ENCODE measurements around the gene AKIRIN2.

DNA sequence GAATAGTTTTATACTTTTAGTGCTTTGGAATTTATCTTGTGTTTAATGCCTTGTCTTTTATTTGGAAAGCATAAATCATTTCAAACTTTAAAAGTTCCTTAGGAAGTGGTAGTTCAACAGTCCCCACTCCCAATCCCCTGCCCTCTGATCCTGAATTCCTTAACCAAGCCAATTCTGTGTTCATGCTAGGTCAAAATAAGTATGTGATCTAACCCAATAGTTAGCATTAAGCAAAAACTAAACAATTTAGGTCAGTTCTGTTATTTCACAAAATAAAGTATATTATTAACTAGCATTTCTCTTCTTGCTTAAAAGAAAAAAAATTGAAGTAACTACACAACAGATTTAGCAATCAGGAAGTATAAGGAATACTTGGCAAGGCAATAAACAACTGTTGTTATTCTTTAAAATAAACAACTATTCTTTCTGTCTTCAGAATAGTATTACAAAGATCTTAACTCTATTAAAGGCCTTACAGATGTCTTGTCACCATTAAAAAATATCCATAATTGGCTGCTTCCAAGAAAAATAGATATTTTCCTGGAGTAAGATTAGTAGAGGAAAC is 37.0 kb downstream of the AKIRIN2 start:
- no peak for TF ChIP-seq POLR2A (IDR thresholded peaks at IDR 0.05)
- TF ChIP-seq, protein P1, sequence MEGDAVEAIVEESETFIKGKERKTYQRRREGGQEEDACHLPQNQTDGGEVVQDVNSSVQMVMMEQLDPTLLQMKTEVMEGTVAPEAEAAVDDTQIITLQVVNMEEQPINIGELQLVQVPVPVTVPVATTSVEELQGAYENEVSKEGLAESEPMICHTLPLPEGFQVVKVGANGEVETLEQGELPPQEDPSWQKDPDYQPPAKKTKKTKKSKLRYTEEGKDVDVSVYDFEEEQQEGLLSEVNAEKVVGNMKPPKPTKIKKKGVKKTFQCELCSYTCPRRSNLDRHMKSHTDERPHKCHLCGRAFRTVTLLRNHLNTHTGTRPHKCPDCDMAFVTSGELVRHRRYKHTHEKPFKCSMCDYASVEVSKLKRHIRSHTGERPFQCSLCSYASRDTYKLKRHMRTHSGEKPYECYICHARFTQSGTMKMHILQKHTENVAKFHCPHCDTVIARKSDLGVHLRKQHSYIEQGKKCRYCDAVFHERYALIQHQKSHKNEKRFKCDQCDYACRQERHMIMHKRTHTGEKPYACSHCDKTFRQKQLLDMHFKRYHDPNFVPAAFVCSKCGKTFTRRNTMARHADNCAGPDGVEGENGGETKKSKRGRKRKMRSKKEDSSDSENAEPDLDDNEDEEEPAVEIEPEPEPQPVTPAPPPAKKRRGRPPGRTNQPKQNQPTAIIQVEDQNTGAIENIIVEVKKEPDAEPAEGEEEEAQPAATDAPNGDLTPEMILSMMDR (IDR thresholded peaks at IDR 0.05), result no peak
